Motor neuron (in vitro differentiated cells): ENCODE data around the gene MYO15B. TPM values are rescaled to one million over a fixed set of nuclear protein-coding genes. Genes with fewer than 3 reads are reported as not detected.

ENCODE experiments used
- ATAC-seq, 8 experiments: fragments of 200-7000 bp; cut with Tn5 transposase; replicated peaks in 6 of 8; 2 replicates each; pipeline ENCODE4 v1.8.0; 2021; ENCODE audit warnings: mild to moderate bottlenecking in 8 of 8, moderate library complexity in 8 of 8
- H3K27ac ChIP-seq, 2 donors: fragments of 250-450 bp; sonication (Bioruptor Pico); 2 replicates each; pipeline ENCODE4 v1.9.0; 2021; ENCODE audit warnings: antibody characterized with exemption in 2 of 2, mild to moderate bottlenecking in 2 of 2, moderate library complexity in 1 of 2
- H3K4me1 ChIP-seq, 2 donors: fragments of 250-450 bp; sonication (Bioruptor Pico); replicated peaks in 1 of 2; 2 replicates each; pipeline ENCODE4 v1.6.1; 2021; ENCODE audit warnings: antibody characterized with exemption in 2 of 2, mild to moderate bottlenecking in 2 of 2, moderate library complexity in 1 of 2
- H3K4me3 ChIP-seq, 5 donors: fragments of 250-450 bp; sonication (Bioruptor Pico); 2 replicates each; pipeline ENCODE4 v1.9.0; 2021; ENCODE audit warnings: antibody characterized with exemption in 5 of 5, mild to moderate bottlenecking in 5 of 5, moderate library complexity in 4 of 5
- WGBS, 10 experiments: fragments of 450-650 bp; shearing (Covaris generic); methylation state at CpG; one replicate each; pipeline ENCODE4 v1.0.0; 2022; 5-methylcytosine and 5-hydroxymethylcytosine counted together
- in situ Hi-C, 9 experiments: fragments of 400-800 bp; cut with MboI; loops; one replicate each; pipeline ENCODE4 v1.15.0; 2021; ENCODE audit warnings: low sequenced_read_pairs in 9 of 9, low pct_unique_long_range_greater_than_20kb in 2 of 9; ENCODE audit not compliant: unreplicated experiment in 9 of 9
- total RNA-seq, 8 experiments: library from RNA; unstranded; fragments of 300-600 nt; gene quantifications; 2 replicates each; pipeline versions ENCODE4 v1.2.3 to v1.2.4, GENCODE V29; 2022

MYO15B gene
- total RNA-seq, 8 experiments from 2014 or later = 2.9 to 31.5 (median 4.5) TPM

DNA sequence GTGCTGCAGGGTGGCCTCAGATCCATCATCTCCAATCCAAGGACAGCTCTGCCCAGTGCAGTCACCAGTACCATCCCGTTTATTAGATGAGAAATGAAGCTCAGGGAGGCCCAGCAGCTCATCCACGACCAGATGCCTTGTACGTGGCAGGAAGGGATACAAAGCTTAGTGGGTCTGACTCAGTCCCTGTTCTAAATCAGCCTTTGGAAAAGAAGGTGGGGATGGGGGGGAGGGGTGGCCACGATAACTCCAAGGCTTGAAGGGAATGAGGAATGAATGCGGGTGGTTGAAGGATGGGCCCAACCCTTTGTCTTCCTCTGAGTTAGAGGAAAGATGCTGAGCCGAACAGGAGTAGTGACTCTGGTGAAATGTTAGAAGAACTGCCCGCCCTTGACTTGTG lies 36.3 kb upstream of the MYO15B start:
- in situ Hi-C loops = no loop called here
- peak in 3 of 8 experiments; percentile 4 to 26 (median 15) for ATAC-seq
- peaks cover 0 to 18% of the 10 kb centered on the region in 2 donors for H3K4me1 ChIP-seq
- 30 to 100% (median 58%) methylated on average over 1 to 2 of the region's 7 CpGs; no CpG with 5 or more reads in 6 of the 10 experiments for WGBS, 10 experiments
- H3K4me3 ChIP-seq = no peak overlapping the region
- H3K27ac ChIP-seq = no peak overlapping the region

DNA sequence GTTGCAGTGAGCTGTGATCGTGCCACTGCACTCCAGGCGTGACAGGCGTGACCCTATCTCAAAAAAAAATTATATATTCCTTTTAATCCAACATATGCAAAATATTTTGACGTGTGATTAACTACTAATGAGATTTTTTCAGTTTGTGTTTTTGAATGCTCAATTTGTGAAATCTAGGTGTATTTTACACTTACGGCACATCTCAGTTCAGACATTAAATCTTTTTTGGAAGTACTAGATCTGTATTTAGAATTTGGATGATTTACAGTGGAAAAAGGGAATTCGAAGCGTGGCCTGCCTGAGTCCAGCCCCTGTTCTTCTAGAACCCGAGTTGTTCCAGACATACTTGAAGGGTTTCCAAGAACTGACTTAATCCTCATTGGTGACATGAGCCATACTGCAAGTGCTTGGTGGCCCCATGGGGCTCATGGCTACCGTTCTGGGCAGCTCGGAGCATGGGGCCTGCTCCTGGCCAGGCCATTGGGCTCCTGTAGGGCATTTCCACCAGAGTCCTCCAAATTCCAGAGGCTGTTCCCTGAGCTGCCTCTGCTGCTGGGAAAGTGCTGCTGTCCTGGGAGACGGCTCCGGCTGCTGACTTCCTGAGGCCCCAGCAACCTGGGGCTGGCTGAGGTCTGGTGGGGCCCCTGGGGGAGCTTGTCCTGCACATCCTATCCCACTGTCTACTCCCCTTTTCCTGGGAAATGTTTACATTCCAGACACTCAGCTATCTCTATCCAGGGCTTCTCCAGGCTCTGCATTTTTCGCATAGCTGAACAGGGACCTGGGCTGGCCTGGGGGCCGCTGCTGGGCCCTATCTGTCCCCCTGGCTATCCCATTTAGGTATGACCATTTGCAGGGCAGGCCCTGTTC lies 34.9 kb upstream of the MYO15B start:
- 64 to 100% (median 86%) methylated on average over 1 to 10 of the region's 14 CpGs; no CpG with 5 or more reads in 3 of the 10 experiments for WGBS, 10 experiments
- Histone ChIP-seq H3K27ac (no peak overlapping the region), H3K4me1 (peaks cover 4 to 25% of the 10 kb centered on the region in 2 donors), H3K4me3 (no peak overlapping the region)
- peak in 3 of 8 experiments; percentile 45 to 74 (median 46) for ATAC-seq
- in situ Hi-C loops = no loop called here

DNA sequence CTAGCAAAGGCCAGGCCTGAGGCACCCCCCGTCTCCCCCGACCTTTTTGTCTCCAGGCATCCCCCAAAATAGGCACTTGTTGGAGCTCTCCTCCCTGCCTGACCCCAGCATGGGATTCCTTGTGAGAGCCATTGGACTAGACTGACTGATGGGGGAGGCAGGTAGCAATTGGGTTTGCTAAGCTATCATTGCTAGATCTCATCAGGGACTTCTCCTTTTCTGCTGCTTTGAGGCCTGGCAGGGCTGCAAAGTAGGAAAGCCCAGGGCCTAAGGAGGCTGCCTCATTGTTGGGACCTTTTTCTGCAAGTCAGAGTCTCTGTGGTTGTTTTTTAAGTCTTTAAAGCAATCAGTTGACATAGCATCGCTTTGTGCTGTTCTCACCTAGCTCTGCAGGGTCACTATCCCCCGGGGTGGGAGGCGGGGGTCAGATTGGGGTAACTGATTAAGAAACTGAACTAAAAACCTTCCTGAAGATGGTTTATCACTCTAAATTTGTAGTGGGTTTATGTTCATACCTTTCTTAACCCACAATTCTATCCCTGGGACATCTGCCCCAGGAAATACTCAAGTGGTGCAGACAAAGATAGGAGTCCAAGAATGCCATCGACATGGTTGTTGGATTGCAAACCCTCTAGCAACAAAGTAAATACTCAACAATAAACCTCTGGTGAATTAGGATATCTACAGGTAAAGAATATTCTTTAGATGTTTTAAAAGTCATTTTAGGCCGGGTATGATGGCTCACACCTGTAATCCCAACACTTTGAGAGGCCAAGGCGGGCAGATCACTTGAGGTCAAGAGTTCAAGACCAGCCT lies 34.1 kb upstream of the MYO15B start:
- H3K27ac ChIP-seq = no peak overlapping the region
- WGBS, 10 experiments = 40 to 100% (median 91%) methylated on average over 1 to 5 of the region's 8 CpGs; no CpG with 5 or more reads in 3 of the 10 experiments
- ATAC-seq = no peak
- no peak overlapping the region for H3K4me3 ChIP-seq
- peaks cover 4 to 29% of the 10 kb centered on the region in 2 donors for H3K4me1 ChIP-seq
- in situ Hi-C loops = no loop called here

DNA sequence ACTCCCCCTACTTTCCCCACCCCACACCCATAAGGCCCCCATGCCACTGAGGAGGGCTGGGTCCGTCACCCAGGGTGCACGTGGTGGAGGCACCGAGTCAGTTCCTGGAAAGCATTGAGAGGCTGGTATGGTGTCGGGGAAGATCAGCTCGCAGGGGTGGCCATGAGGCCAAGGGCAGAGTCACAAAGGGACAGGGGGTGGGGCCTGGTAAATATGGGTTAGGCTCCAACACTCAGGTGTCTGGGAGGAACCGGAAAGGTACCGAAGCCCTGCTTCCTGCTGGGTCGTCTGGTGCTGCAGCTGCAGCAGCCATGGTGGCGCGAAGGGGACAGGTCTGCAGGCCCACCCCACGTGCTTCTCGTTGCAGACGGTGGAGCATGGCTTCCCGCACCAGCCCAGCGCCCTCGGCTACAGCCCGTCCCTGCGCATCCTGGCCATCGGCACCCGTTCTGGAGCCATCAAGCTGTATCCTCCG lies 31.9 kb upstream of the MYO15B start:
- no peak for ATAC-seq
- H3K4me1 ChIP-seq = peaks cover 4 to 25% of the 10 kb centered on the region in 2 donors
- no peak overlapping the region for H3K27ac ChIP-seq
- H3K4me3 ChIP-seq = no peak overlapping the region
- WGBS, 10 experiments = no CpG with 5 or more reads among the region's 21 CpGs
- in situ Hi-C loops = no loop called here

DNA sequence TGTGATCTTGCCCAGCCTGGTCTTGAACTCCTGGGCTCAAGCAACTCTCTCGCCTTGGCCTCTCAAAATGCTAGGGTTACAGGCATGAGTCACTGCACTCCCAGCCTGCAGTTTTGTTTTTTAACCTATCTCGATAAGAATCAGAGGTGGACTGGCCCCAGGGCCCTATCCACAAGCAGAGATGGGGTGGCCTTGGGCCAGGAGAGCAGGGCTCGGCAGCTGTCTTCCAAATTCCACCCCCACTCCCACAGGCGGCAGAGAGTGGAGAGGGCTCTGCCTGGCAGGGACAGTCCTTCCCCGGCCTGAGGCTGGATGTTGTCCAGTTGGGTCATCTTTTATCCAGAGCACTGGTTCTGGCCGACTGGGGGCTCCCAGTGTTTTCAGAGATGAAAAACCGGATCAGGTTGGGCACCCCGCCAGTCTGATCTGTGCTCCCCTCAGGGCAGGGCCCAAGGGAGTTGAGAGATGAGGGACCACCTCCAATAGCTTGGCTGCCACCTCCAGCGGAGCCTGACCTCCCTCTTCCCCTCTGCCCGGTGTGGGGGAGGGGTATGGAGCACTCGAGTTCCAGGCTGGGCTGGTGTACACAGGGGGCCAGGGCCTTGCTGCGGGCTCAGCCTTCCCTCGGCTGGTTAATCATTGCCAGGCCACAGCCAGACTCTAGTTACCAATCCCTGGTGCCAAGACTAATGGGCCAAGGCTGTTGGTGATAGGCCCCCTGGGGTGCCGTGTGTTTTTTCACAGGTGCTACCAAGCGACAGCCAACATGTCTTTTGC lies 30.3 kb upstream of the MYO15B start:
- peaks cover 4 to 21% of the 10 kb centered on the region in 2 donors for H3K4me1 ChIP-seq
- no peak overlapping the region for H3K27ac ChIP-seq
- in situ Hi-C loops = no loop called here
- 0 to 100% (median 60%) methylated on average over 1 to 2 of the region's 15 CpGs; no CpG with 5 or more reads in 5 of the 10 experiments for WGBS, 10 experiments
- ATAC-seq = peak in 7 of 8 experiments; percentile 48 to 61 (median 50)
- H3K4me3 ChIP-seq = no peak overlapping the region

DNA sequence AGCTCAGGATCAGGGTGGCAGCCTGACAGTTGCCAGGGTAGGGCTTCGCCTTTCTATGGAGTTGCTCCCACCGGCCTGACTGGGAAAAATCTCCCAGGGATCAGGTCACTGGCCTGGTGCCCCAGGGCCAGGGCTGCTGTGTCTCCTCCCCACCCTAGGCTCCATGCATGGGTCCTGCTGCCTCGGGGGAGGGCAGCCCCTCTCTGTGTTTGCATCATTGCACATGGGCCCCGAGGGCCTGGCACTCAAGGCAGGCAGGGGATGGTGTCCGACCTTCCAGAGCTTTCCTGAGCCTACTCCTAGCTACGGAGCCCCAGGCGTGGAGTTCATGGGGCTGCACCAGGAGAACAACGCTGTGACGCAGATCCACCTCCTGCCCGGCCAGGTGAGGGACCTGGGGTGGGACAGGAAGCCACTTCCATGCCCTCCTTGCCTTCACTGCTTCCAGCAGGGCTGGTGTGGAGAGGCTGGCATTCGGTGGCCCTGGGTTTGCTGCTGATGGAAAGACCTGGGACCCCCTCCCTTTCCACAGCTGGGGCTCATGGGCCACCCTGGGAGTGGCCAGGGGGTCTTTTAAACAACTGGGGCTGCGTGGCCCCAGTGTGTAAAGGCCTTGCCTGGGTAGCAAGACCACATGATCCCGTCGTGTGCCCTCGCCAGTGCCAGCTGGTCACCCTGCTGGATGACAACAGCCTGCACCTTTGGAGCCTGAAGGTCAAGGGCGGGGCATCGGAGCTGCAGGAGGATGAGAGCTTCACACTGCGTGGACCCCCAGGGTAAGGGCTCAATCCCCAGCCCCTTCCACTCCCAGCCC lies 29.5 kb upstream of the MYO15B start:
- WGBS, 10 experiments = 70 to 80% (median 80%) methylated on average over 1 to 5 of the region's 18 CpGs; no CpG with 5 or more reads in 7 of the 10 experiments
- Histone ChIP-seq H3K4me1 (peaks cover 4 to 15% of the 10 kb centered on the region in 2 donors), H3K27ac (no peak overlapping the region), H3K4me3 (no peak overlapping the region)
- peak in 2 of 8 experiments; percentile 6 to 16 for ATAC-seq
- in situ Hi-C loops = no loop called here

DNA sequence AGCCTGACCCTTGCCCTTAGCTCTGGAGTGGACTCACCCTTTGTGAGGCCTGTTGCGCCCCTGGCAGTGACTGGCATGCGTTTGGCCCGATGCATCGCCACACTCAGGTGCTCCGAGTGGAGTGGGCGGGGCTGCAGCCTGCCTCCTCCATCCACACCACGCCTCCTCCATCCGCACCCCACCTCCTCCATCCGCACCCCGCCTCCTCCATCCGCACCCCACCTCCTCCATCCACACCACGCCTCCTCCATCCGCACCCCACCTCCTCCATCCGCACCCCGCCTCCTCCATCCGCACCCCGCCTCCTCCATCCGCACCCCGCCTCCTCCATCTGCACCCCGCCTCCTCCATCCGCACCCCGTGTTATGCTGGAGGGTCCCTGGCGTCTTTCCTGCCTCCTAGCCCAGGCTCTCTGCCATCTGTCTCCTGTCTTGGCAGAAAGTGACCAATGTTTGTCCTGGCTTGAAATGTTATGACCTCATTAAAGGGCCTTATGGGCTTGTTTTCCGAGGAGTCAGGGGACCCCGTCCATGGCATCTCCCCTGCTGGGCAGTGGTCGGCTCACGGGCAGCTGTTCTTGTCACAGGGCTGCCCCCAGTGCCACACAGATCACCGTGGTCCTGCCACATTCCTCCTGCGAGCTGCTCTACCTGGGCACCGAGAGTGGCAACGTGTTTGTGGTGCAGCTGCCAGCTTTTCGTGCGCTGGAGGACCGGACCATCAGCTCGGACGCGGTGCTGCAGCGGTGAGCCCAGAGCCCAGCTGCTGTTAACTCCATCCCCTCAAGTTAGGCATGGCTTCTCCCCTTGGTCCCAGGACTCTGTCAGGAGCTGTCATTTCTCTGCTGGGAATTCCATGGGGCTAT lies 28.7 kb upstream of the MYO15B start:
- peak in 1 of 8 experiments; percentile 14 for ATAC-seq
- 90 to 93% (median 90%) methylated on average over 3 to 11 of the region's 38 CpGs; no CpG with 5 or more reads in 7 of the 10 experiments for WGBS, 10 experiments
- in situ Hi-C loops = no loop called here
- H3K27ac ChIP-seq = no peak overlapping the region
- no peak overlapping the region for H3K4me3 ChIP-seq
- H3K4me1 ChIP-seq = peaks cover 4 to 11% of the 10 kb centered on the region in 2 donors

DNA sequence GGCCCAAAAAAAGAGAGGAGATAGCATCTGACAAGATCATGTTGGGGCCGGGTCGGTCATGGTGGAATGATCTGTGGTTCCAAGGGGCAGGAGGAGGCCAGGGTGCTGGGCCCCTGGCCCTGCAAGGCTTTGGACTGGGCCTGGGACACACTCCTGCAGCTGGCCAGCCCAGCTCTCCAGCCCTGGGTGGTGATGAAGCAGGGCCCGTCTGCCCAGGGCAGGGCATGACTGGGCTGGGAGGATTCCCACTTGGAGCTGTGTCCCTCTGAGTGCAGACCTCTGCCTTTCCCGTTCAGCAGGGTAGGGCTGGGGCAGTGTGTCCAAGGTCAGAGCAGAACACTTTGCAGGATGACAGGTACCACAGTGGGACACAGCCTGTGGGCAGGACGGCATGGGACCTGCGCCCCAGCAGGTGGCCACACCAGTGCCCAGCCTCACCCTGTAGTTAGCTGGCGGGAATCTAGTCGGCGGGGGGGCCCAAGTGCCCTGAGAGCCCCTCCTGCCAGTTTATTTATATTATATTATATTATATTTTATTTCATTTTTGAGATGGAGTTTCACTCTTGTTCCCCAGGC lies 27.6 kb upstream of the MYO15B start:
- no peak overlapping the region for H3K27ac ChIP-seq
- no peak for ATAC-seq
- H3K4me1 ChIP-seq = peaks cover 4 to 11% of the 10 kb centered on the region in 2 donors
- no peak overlapping the region for H3K4me3 ChIP-seq
- in situ Hi-C loops = no loop called here
- WGBS, 10 experiments = 80 to 100% (median 83%) methylated on average over 2 to 3 of the region's 9 CpGs; no CpG with 5 or more reads in 7 of the 10 experiments

DNA sequence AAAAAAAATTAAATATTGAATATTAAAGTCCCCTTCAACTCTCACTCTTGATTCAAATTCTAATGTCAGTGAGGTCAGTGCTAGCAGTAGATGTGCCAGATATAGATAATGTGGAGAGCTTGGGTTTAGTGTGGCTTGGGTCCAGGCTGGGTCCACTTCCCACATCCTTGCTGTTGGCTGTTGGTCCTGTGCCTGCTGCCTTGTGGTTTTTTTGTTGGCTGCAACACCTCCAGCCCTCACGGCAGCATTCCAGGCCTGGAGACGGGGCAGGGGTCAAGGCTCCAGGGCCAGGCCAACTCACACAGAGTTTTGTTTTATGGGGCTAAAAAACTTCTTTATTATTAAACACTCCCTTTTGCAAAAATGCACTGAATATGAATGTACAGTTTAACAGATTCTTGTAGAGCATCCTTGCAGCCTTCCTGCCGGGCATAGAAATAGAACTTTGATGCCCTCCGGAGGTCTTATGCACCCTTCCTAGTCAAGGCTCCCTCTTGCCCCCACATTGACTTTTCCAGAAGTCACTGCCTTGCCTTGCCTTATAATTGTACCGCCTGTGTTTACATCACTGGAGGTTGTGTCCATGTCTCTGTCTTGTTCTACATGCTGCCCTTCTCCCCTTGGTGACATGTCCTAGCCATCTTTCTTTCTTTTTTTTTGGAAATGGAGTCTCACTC lies 25.5 kb upstream of the MYO15B start:
- 60 to 87% (median 80%) methylated on average over 1 to 5 of the region's 5 CpGs; no CpG with 5 or more reads in 3 of the 10 experiments for WGBS, 10 experiments
- in situ Hi-C loops = no loop called here
- Histone ChIP-seq H3K27ac (no peak overlapping the region), H3K4me1 (peaks cover 4 to 17% of the 10 kb centered on the region in 2 donors), H3K4me3 (no peak overlapping the region)
- ATAC-seq = no peak

DNA sequence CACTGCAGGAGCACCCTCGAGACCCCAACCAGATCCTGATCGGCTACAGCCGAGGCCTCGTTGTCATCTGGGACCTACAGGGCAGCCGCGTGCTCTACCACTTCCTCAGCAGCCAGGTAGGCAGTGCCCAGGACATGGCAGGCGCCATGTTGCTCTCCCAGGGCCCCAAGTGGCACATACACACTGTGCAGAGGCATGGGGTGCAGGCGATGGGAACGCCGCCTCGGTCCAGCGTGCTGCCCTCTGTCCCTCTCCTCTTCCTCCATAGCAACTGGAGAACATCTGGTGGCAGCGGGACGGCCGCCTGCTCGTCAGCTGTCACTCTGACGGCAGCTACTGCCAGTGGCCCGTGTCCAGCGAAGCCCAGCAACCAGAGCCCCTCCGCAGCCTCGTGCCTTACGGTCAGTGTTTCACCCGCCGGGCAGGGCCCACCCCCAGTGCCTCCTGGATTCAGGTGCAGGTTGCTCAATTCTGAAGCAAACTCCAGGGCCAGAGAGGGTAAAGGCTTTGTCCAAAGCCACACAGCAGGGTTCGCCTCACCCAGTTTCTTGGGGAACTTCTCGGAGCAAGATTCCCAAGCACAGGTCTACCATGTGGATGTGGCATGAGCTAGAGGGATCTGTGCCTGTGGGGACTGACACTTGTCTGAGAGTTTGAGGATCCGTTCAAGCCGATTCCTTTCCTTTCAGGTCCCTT lies 24.4 kb upstream of the MYO15B start:
- Histone ChIP-seq H3K27ac (no peak overlapping the region), H3K4me3 (no peak overlapping the region), H3K4me1 (peaks cover 0 to 7% of the 10 kb centered on the region in 2 donors)
- WGBS, 10 experiments = 46 to 91% (median 90%) methylated on average over 2 to 12 of the region's 28 CpGs; no CpG with 5 or more reads in 4 of the 10 experiments
- in situ Hi-C loops = no loop called here
- ATAC-seq = no peak
